BE2C (cell line): Measurements from ENCODE around the gene GUK1.

Source experiments
- DNase-seq: peaks from one replicate; pipeline ENCODE4 v3.0.0-alpha.2; 2020
- H3K27me3 ChIP-seq: fragments of 250-450 bp; sonication (Bioruptor Pico); 2 replicates; pipeline ENCODE4 v1.5.1; 2020; ENCODE audit warnings: mild to moderate bottlenecking
- H3K36me3 ChIP-seq: fragments of 250-450 bp; sonication (Bioruptor Pico); 2 replicates; pipeline ENCODE4 v1.5.1; 2020; ENCODE audit warnings: mild to moderate bottlenecking
- H3K4me1 ChIP-seq: fragments of 250-450 bp; sonication (Bioruptor Pico); 2 replicates; pipeline ENCODE4 v1.5.1; 2020
- H3K4me3 ChIP-seq: 2 replicates; pipeline ENCODE4 v1.5.1; 2011; ENCODE audit warnings: low read depth, low read length
- H3K9me3 ChIP-seq: fragments of 250-450 bp; sonication (Bioruptor Pico); 2 replicates; pipeline ENCODE4 v1.5.1; 2020
- CTCF ChIP-seq: IDR thresholded peaks from 2 replicates; pipeline ENCODE4 v1.5.1; 2012; ENCODE audit warnings: mild to moderate bottlenecking, low read depth, low read length

GUK1 gene

GRCh38 chr1:228107636-228108035 lies 32.4 kb upstream of the GUK1 start:
- Histone ChIP-seq H3K4me1 (no peaks in the 10 kb centered on the region), H3K9me3 (no peaks in the 10 kb centered on the region), H3K4me3 (no peak overlapping the region), H3K36me3 (peaks cover 14% of the 10 kb centered on the region), H3K27me3 (no peaks in the 10 kb centered on the region)
- DNase-seq, result no peak
- no peak for TF ChIP-seq CTCF

- H3K9me3 ChIP-seq, result no peaks in the 10 kb centered on the region
- H3K4me3 ChIP-seq, result peak overlapping the region; percentile 98
- no peaks in the 10 kb centered on the region for H3K4me1 ChIP-seq
- no peak for TF ChIP-seq CTCF
- peaks cover 14% of the 10 kb centered on the region for H3K36me3 ChIP-seq
- DNase-seq, result no peak
- no peaks in the 10 kb centered on the region for H3K27me3 ChIP-seq
These were observed 31.9 kb upstream of the GUK1 start for GRCh38 chr1:228108055-228108690.

GRCh38 chr1:228108742-228109072 lies 31.4 kb upstream of the GUK1 start:
- H3K4me3 ChIP-seq, result peak overlapping the region; percentile 98
- no peaks in the 10 kb centered on the region for H3K9me3 ChIP-seq
- no peak for DNase-seq
- H3K36me3 ChIP-seq, result peaks cover 14% of the 10 kb centered on the region
- no peaks in the 10 kb centered on the region for H3K4me1 ChIP-seq
- no peaks in the 10 kb centered on the region for H3K27me3 ChIP-seq
- TF ChIP-seq CTCF, result no peak

- Histone ChIP-seq H3K27me3 (no peaks in the 10 kb centered on the region), H3K4me1 (no peaks in the 10 kb centered on the region), H3K36me3 (peaks cover 14% of the 10 kb centered on the region), H3K4me3 (peak within 1 kb of the TSS; percentile 98), H3K9me3 (no peaks in the 10 kb centered on the region)
- peak; percentile 18; the same call in 1 of the 2 replicates for TF ChIP-seq CTCF
- DNase-seq, result peak; percentile 98
These were observed 30.8 kb upstream of the GUK1 start, which contains the start of gene MRPL55 for GRCh38 chr1:228109073-228109961. Gene MRPL55 (minus strand): TSS chr1:228109299. CDS start chr1:228108260, 1,039 bp downstream.

GRCh38 chr1:228109962-228110488 lies 30.1 kb upstream of the GUK1 start:
- peaks cover 14% of the 10 kb centered on the region for H3K36me3 ChIP-seq
- DNase-seq, result no peak
- no peaks in the 10 kb centered on the region for H3K27me3 ChIP-seq
- no peak for TF ChIP-seq CTCF
- H3K4me1 ChIP-seq, result no peaks in the 10 kb centered on the region
- H3K9me3 ChIP-seq, result no peaks in the 10 kb centered on the region
- peak overlapping the region; percentile 98 for H3K4me3 ChIP-seq
